ENCODE measurements around the gene ERV3-1. TPM values are rescaled to one million over a fixed set of nuclear protein-coding genes. Genes with fewer than 3 reads are reported as not detected.

Gene ERV3-1
- total and polyA plus RNA-seq, 9 of the 15 experiments (the other 6 are each of a cell fraction or from before 2014, with no cell fraction given) = 10.2 to 30.0 (median 22.0) TPM

DNA sequence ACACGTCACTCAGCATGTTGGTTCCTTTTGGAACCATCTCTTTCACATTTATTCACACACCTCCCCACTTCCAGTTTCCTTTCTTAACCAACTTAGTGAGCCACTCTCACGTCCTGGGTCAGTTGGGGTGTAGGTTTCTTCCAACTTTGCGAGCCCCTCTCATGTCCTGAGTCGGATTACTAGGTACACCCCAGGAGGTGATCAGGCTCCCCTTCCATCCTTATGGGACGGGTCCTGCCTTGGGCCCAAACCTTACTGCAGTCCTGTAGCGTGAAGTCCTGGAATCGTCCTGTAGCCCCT, 7.7 kb downstream of the ERV3-1 start (continued):
- TF ChIP-seq, protein P1, sequence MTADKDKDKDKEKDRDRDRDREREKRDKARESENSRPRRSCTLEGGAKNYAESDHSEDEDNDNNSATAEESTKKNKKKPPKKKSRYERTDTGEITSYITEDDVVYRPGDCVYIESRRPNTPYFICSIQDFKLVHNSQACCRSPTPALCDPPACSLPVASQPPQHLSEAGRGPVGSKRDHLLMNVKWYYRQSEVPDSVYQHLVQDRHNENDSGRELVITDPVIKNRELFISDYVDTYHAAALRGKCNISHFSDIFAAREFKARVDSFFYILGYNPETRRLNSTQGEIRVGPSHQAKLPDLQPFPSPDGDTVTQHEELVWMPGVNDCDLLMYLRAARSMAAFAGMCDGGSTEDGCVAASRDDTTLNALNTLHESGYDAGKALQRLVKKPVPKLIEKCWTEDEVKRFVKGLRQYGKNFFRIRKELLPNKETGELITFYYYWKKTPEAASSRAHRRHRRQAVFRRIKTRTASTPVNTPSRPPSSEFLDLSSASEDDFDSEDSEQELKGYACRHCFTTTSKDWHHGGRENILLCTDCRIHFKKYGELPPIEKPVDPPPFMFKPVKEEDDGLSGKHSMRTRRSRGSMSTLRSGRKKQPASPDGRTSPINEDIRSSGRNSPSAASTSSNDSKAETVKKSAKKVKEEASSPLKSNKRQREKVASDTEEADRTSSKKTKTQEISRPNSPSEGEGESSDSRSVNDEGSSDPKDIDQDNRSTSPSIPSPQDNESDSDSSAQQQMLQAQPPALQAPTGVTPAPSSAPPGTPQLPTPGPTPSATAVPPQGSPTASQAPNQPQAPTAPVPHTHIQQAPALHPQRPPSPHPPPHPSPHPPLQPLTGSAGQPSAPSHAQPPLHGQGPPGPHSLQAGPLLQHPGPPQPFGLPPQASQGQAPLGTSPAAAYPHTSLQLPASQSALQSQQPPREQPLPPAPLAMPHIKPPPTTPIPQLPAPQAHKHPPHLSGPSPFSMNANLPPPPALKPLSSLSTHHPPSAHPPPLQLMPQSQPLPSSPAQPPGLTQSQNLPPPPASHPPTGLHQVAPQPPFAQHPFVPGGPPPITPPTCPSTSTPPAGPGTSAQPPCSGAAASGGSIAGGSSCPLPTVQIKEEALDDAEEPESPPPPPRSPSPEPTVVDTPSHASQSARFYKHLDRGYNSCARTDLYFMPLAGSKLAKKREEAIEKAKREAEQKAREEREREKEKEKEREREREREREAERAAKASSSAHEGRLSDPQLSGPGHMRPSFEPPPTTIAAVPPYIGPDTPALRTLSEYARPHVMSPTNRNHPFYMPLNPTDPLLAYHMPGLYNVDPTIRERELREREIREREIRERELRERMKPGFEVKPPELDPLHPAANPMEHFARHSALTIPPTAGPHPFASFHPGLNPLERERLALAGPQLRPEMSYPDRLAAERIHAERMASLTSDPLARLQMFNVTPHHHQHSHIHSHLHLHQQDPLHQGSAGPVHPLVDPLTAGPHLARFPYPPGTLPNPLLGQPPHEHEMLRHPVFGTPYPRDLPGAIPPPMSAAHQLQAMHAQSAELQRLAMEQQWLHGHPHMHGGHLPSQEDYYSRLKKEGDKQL (CRISPR knock-in tag; IDR thresholded peaks at IDR 0.05; ENCODE audit: borderline replicate concordance) = 0 out of 2 replicates have a peak, but pooled peaks have one; percentile 67
- no peak for TF ChIP-seq TRIM28 (IDR thresholded peaks at IDR 0.05)
- TF ChIP-seq, protein P2, sequence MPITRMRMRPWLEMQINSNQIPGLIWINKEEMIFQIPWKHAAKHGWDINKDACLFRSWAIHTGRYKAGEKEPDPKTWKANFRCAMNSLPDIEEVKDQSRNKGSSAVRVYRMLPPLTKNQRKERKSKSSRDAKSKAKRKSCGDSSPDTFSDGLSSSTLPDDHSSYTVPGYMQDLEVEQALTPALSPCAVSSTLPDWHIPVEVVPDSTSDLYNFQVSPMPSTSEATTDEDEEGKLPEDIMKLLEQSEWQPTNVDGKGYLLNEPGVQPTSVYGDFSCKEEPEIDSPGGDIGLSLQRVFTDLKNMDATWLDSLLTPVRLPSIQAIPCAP (CRISPR knock-in tag; IDR thresholded peaks at IDR 0.05; ENCODE audit: borderline replicate concordance) = peak; percentile 58; the same call in 1 of the 2 replicates
- TF ChIP-seq, protein P3, sequence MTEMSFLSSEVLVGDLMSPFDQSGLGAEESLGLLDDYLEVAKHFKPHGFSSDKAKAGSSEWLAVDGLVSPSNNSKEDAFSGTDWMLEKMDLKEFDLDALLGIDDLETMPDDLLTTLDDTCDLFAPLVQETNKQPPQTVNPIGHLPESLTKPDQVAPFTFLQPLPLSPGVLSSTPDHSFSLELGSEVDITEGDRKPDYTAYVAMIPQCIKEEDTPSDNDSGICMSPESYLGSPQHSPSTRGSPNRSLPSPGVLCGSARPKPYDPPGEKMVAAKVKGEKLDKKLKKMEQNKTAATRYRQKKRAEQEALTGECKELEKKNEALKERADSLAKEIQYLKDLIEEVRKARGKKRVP (CRISPR knock-in tag; IDR thresholded peaks at IDR 0.05) = no peak
- TF ChIP-seq FOXA3 (CRISPR knock-in tag; conservative IDR thresholded peaks at IDR 0.05 in 1 of 2, IDR thresholded peaks at IDR 0.05 in 1 of 2) = no peak
- TF ChIP-seq SRSF1 (IDR thresholded peaks at IDR 0.05; ENCODE audit: low read depth, low read length) = no peak
- TF ChIP-seq, protein P4, sequence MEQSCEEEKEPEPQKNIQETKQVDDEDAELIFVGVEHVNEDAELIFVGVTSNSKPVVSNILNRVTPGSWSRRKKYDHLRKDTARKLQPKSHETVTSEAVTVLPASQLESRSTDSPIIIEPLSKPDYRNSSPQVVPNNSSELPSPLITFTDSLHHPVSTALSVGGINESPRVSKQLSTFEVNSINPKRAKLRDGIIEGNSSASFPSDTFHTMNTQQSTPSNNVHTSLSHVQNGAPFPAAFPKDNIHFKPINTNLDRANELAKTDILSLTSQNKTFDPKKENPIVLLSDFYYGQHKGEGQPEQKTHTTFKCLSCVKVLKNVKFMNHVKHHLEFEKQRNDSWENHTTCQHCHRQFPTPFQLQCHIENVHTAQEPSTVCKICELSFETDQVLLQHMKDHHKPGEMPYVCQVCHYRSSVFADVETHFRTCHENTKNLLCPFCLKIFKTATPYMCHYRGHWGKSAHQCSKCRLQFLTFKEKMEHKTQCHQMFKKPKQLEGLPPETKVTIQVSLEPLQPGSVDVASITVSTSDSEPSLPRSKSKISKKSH (CRISPR knock-in tag; IDR thresholded peaks at IDR 0.05) = no peak
- peak; percentile 20; the same call in 1 of the 2 replicates for TF ChIP-seq ZNF263 (CRISPR knock-in tag; IDR thresholded peaks at IDR 0.05; ENCODE audit: borderline replicate concordance)

Measured in K562 (cell line).